Cerebellar nuclear complex (tissue), 1 donor: ENCODE data around the gene PKMYT1.

Experiments used
- DNase-seq, 2 experiments: peaks; one replicate each; lab custom pipeline; 2025; lab: John Stamatoyannopoulos, UW

The PKMYT1 gene

DNA sequence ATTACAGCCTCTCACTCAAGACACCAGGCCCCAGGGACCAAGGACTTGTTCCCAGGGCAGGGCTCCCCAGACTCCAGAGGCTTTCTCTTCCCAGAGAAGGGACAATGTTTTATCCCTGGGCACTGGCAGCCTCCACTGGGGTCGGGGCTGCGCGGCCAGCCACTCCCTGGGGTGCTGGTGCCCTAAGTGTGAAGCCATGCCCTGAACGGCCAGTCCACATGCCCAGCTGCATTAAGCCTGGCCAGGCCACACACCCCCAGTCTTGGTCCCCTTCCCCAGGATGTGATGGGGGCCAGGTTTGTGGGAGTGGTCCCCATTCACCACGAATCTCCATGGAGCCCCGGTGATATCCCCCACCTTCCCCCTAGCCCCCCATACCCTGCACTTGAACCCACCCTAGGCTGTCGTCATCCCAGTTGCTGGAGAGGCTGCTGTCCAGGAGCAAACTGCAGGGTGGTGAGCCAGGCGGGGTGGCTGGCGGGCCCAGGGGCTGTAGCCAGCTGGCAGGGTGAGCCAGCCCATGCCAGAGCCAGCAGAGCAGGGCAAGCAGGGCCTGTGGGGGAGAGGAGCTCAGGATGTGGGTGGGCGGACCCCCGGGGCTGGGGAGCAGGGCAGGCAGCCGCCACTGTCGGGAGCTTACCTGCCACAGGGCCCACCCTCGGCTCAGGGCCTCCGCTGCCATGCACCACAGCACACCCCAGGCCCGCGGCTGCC, 6.5 kb downstream of the PKMYT1 start:
- DNase-seq = no peak

DNA sequence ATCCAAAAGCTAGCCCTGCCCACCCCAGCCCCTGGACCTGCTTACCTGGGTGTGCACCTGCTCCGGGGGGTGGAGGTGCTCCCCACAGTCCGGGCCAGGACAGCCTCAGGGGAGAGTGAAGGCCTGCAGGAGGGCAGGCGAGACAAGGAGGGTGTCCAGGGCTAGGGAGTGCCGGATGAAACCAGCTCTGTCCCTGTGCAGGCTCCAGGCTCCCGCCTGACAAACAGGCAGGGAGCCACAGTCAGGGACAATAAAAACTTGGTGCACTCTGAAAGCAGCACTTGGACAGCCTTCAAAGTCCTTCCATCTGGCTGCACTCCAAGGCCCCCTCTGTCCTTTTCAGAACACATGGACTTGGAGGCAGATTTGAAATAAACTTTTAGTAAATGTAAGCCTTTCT, 7.2 kb downstream of the PKMYT1 start:
- DNase-seq = no peak

DNA sequence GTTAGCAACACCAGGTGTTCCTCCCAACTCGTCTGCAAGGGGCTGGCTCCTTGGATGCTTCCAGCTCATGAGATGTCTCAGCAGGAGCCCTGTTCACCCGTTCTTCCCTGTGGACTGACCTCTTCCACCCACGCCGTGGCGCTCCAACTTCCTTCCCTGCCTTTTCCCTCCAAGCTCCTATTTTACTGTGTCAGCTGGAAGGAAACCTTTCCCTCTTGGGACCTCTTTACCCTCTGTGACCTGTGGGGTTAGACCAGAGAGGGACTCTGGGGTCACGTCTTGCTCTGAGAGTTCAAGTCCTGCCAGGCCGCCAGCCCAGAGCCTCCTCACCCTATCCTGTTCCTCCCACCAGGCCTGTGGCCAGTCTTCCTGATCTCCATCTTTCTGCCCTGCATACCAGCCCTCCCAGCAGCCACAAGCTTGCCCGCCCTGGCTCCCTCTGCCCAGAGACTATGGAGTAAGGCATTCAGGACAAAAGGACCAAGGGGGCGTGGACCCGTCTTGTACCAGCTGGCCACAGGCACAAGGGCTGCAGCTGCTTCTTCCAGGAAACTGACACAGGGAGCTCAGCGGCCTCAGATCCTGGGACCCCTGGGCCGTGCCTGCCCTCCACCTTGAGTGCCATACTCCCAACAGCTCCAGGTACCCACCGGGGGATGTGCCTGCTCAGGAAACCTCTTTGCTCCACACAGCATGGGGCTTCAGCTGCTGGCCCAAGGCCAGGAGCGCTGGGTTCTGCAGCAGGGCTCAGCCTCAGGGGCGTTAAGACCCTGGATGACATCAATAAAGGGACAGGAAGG, 8.1 kb downstream of the PKMYT1 start:
- DNase-seq = no peak

DNA sequence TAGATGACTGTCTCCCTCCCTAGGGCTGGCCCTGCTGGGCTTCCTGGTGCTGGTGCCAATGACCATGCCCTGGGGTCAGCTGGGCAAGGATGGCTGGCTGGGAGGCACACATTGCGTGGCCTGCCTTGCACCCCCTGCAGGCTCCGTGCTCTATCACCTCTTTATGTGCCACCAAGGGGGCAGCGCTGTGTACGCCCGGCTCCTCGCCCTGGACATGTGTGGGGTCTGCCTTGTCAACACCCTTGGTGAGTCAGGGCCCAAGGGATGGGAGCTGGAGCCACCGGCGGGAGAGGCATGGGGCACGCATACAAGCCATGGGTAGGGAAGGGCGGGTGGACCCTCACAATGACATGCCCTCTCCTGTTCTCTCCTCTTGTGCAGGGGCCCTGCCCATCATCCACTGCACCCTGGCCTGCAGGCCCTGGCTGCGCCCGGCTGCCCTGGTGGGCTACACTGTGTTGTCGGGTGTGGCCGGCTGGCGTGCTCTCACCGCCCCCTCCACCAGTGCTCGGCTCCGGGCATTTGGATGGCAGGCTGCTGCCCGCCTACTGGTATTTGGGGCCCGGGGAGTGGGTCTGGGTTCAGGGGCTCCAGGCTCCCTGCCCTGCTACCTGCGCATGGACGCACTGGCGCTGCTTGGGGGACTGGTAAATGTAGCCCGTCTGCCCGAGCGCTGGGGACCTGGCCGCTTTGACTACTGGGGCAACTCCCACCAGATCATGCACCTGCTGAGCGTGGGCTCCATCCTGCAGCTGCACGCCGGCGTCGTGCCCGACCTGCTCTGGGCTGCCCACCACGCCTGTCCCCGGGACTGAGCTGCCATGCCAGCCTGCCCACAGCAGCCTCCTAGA, 8.9 kb downstream of the PKMYT1 start:
- DNase-seq = no peak

DNA sequence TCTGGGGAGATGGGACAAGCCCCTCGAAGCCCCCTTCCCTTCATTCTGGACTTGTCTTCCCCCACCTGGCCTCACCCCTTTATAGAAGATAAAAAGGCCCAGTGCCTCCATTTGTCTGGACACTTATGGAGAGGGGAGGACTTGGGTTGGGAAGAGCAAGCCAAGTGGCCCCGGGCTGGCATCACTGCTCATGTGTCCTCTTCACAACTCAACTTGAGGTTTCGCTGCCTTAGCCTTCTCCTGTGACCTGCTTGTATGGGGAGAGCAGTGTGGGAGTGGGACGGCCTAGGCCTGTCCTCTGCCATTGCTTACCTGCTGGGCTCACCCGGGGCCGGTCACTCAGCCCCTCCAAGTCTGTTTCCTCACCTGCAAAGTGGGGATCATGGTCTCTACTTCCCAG, 9.7 kb downstream of the PKMYT1 start:
- DNase-seq = no peak

DNA sequence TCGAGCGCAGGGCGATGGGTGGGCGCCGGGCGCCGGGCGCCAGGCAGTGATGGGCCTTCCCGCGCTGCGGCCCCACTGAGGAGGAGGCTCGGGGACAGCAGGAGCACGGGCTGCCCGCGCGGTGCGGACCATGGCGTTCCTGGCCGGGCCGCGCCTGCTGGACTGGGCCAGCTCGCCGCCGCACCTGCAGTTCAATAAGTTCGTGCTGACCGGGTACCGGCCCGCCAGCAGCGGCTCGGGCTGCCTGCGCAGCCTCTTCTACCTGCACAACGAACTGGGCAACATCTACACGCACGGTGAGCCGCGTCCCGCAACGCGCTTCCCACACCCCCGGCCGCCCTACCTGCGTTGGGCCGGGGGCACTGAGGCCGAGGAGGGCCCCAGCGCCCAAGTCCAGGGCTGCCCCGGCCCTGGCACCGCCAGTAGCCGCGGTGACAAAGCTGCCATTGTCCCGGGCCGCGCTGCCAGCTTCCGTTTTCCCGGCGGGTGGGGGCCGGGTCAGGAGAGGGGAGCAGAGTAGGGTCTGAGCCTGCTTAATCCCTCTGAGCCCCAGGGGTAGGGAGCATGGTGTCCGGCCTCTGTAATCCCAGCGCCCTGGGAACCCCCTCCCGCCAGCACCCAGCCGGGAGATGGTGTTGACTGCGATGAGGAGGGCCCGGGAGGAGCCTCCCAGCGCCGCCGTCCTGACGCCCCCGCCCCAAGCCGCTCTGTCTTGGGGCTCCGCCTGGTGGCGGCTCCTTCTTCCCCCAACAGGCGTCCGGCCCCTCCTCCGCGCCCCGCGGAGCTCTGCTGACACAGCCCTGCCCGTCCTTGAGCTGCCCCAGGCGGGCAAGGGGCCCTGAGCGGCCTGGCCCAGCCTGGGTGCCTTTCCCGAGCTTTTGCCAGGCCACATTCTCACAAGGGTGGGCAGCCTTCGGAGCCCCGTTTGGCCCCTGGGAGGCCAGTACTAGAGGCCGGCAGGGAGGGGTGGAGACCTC, 10.4 kb downstream of the PKMYT1 start:
- DNase-seq = no peak

DNA sequence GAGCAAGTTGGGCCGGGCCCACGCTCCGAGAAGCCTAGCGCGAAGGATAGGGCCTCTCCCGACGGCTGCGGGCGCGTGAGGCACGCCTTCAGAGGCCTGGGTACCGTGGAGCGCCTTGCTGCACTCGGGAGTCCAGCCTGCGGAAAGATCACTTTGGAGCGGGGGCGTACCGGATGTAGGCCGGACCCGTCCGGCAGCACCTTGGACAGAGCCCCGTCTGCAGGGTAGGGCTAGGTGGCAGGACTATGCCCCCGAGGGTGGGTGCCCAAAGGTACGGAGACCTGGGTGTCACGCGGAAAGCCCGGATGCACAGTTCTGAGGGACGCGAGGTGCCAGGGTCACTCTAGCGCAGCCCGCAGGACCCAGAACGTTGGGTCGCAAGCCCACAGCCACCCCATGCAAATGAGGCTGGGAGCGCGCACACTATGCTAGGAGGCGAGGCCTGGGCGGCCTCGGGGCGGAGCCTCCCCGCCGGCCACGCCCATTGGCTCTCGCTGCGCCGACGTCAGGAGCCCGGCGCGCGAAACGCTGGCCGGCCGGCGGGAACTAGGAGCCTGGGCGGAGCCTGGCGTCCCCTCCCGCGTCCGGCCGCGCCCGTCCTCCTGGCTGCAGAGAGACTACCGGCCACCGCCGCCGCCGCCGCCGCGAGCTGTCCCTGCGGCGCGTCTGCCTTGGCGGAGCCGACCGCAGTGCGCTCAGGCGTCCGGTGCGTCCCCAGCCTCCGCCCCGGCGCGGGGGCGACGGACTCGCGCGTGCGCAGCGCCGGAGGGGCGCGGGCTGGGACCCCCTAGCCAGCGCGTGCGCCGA, 11.3 kb downstream of the PKMYT1 start, which contains the start of gene PAQR4:
Gene PAQR4 (plus strand): TSS at position 611 of the 807 bp plus-strand sequence. CDS start 327 bp downstream, outside the sequence.
- peak in 1 of 2 experiments; percentile 64 for DNase-seq

DNA sequence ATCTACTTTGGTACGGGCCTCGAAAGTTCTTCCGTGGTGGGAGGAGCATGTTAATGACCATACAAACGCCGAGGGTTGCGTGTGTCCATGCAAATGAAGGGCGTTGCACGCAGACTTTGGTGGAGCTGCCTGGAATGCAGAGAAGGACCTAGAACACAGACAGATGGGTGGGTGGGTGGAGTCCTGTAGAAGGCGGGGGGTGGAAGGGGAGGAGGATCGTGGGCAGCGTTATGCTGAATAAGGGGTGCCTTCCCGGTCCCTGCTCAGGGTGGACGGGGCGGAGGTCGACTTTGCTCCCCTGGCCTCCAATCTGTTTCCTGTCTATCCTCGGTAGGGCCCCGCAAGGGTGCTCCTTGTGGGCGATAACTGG, 11.9 kb downstream of the PKMYT1 start:
- no peak for DNase-seq

DNA sequence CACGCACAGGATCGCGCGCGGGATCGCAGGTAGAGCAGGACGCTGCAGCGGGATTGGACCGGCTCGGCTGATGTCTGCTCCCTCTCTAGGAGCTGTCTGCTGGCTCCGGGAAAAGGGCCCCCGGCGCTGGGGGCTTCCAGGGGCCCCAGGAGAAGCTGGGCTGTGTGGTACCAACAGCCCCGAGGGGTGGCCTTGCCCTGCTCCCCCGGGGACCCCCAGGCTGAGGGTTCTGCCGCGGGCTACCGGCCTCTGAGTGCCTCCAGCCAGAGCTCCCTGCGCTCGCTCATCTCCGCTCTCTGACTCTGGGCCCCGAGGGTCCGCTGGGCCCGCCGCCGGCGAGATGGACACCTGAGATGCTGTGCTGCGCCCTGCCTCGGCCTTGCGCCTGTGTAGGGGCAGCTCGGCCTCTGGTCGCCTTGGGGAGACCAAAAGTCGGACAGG, 12.5 kb downstream of the PKMYT1 start:
- no peak for DNase-seq

DNA sequence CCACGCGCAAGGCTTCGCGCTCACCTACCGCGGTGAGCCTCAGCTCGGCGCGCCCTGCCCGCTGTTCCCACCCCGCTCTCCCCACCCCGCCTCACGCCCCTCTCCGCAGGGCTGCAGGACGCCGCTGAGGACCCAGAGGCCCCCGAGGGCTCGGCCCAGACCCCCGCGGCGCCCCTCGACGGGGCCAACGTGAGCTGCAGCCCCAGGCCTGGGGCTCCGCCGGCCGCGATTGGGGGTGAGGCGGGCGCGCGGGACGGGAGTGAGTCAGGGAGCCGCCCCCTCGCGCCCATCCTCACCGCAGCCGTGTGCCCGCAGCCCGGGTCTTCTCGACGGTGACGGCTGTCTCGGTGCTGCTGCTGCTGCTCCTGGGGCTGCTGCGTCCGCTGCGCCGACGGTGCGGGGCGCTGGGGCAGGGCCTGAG, 13.0 kb downstream of the PKMYT1 start:
- no peak for DNase-seq

DNA sequence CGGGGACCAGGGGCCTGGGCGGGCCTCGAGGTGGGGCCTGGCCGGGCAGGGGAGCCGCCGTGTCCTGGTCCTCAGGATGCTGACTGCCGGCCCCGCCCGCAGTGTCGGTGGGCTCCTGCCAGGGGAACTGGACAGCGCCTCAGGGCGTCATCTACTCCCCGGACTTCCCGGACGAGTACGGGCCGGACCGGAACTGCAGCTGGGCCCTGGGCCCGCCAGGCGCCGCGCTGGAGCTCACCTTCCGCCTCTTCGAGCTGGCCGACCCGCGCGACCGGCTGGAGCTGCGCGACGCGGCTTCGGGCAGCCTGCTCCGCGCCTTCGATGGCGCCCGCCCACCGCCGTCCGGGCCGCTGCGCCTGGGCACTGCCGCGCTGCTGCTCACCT, 13.4 kb downstream of the PKMYT1 start:
- DNase-seq = no peak

DNA sequence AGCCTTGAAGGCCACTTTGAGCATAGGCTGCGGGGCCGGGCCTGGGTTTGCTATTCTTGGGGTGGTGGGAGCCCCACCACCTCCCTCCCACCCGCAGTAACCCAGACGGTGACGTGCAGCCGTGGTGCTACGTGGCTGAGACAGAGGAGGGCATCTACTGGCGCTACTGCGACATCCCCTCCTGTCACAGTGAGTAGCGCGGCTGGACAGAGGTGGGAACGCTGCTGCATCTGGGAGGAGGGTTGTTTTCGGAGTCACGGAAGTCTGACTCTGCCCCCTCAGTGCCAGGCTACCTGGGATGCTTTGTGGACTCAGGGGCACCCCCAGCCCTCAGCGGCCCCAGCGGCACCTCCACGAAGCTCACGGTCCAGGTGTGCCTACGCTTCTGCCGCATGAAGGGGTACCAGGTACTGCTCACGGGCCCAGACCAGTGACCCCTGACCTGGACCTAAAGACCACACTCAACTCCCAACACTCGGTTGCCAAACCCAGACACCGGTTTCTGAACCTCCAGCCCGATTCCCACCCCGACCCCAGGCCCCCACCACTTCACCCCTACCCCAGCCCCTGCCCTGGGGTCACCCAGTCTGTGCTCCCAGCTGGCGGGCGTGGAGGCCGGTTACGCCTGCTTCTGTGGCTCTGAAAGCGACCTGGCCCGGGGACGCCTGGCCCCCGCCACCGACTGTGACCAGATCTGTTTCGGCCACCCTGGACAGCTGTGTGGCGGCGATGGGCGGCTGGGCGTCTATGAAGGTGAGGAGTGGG, 14.0 kb downstream of the PKMYT1 start:
- DNase-seq = no peak

DNA sequence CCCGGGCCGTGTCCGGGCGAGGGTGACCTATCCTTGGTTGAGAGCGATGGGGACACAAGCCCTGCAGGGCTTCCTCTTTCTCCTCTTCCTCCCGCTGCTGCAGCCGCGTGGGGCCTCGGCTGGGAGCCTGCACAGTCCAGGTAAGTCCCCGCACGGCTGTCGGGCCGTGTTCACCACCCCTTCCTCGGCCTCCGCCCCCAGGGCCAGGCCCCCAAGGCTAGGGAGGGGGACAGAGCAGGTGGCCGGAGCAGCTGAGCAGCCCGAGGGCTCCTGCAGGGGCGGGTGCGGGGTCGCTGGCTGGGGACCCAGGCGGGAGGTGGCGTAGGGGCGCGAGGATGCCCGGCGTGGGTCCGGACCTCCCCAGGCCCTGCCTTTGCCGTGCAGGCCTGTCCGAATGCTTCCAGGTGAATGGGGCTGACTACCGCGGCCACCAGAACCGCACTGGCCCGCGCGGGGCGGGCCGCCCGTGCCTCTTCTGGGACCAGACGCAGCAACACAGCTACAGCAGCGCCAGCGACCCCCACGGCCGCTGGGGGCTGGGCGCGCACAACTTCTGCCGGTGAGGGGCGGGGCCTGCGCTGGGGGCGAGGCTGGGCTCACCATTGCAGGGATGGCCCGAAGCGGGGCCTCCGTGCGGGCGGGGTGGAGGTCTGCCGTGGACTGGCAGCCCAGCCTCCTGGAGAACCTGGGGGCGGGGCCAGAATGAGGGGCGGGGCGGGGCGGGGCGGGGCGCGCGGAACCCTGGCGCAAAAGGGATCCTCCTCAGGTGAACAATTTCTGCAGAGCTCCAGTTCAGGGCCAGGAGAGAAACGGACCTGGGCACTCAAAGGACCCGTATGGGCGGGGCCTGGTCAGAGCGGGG, 15.5 kb downstream of the PKMYT1 start:
- DNase-seq = no peak

DNA sequence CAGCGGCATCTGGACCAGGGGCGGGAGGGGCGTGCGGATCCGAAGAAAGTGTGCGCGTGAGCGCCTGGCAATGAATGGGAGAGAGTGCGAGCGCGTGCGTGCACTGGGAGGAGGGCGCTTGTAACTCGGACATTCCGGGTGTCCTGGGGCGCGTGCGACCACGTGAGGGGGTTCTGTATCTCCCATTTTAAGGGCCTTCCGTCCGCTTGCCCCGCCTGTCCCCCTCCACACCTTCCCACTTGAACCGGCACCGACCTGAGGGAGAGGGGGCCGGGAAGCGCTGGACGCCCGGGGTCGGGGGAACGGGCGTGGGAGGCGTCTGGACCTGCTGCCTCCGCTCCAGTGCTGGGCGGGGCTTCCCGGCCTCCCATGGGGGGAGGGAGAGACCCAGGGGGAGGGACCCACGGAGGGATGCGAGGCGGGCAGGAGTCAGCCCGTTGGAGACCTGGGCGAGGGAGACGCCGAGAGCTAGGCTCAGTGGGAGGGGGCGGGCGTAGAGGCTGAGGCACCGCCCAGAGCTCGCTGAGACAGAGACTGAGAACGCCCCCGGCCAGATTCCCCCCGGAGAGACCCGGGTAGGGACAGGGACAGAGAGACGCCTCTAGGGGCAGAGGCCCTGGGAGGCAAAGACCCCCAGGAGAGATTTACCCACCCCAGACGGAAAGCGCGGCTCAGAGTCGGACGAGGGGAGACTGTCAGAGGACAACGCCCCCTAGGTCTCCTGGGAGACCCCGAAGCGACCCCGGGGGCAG, 16.3 kb downstream of the PKMYT1 start, which contains the start of gene KREMEN2:
Gene KREMEN2 (plus strand): TSS at position 553 of the 752 bp plus-strand sequence. CDS start 246 bp downstream, outside the sequence.
- DNase-seq = no peak

DNA sequence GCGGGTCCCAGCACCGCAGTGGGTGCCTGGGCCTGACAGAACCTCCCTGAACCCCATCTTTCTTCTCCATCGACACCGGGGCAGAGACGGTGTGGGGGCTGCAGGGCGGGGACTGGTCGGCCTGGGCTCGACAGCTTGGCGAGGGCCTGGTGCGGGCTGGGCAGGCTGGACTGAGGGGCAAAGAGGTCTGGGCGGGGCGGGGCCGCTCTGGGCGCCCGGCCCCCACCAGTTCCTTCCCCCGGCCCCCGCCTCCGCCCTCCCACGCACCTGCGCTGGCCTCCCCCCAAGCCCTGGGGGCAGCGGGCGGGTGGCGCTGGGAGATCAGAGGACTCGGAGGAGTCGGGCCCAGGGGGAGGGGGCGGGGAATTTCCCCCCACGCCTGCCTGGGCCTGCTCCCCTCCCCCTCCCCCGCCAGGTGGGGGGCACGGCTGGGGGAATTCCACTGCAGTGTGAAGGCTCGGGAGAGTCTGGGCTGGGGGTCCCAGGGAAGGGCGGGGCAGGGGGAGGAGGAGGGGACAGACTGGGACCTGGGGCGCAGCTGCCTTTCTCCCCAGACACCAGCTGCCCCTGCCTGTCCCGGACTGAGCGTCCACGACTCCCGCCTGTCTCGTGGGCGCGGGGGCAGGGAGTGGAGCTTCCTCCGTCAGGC, 17.0 kb downstream of the PKMYT1 start:
- no peak for DNase-seq

DNA sequence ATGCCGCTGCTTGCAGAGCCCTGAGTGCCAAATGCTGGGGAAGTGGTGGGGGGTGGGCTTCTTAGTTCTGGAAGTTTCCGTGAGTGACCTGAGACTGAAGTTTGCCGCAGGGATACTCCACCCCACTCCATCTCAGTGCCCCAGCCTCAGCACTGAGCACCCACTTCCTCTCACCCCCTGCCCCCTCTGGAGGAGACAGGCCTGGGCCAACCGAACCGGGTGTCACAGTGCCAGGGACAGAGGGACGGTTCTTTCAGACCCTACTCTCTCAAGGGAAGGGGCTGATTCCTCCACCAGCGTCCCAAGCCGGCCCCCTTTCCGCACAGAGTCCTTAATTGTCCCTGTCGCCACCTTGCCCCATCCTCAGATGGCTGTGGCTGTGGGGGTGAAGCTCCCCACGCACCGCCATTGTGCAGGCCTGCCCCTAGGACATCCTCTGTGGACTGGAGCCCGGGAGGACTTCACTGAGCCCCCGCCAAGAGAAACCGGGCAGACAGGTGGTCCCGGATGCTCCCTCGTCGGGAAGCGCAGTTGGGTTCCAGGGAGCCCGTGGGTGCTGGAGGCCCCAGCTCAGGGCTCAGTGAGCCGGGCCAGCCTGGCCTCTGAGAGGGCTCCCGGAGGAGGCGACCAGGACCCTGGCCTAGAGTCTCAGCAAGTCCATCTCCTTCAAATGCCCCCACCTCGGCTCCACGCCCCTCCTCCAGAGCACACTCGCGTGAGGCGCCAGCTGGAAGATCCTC, 17.7 kb downstream of the PKMYT1 start:
- DNase-seq = no peak
